PC-9 (cell line): Measurements from ENCODE around the gene DDI2. TPM values are rescaled to one million over a fixed set of nuclear protein-coding genes. Genes with fewer than 3 reads are reported as not detected.

Experiments
- BruUV-seq: library from RNA; stranded (reverse); fragments of 400-500 nt; replicated peaks from 2 replicates; lab custom pipeline; 2021; lab: Mats Ljungman, UMichigan
- CTCF ChIA-PET: fragments of 300-600 bp; sonication (Branson Sonifier 250); formaldehyde crosslinking; loops from one replicate; lab custom pipeline; 2022; ENCODE audit warnings: antibody characterized with exemption; lab: Charles Lee
- POLR2A ChIA-PET: fragments of 300-600 bp; sonication (Branson Sonifier 250); formaldehyde crosslinking; loops from one replicate; lab custom pipeline; 2022; ENCODE audit warnings: antibody characterized with exemption; ENCODE audit not compliant: unreplicated experiment; lab: Charles Lee
- DNase-seq, 2 experiments: peaks; one replicate each; pipeline versions ENCODE4 v3.0.0 to v3.0.0-alpha.2; 2015 to 2022; ENCODE audit warnings: mixed read lengths in 1 of 2
- H2AFZ ChIP-seq: fragments of 200-600 bp; sonication (generic); 2 replicates; pipeline ENCODE4 v1.8.1; 2017; ENCODE audit warnings: antibody characterized with exemption
- H3F3A ChIP-seq: fragments of 200-600 bp; sonication (generic); 2 replicates; pipeline ENCODE4 v1.8.1; 2017; ENCODE audit warnings: antibody characterized with exemption, mild to moderate bottlenecking, low read depth; ENCODE audit not compliant: insufficient read depth
- H3K27ac ChIP-seq: fragments of 200-600 bp; sonication (generic); 2 replicates; pipeline ENCODE4 v1.6.1; 2016; ENCODE audit warnings: mixed run types
- H3K27me3 ChIP-seq: fragments of 200-600 bp; sonication (generic); 2 replicates; pipeline ENCODE4 v1.6.1; 2016; ENCODE audit warnings: low read depth, mixed run types; ENCODE audit not compliant: insufficient read depth
- H3K36me3 ChIP-seq: fragments of 200-600 bp; sonication (generic); 2 replicates; pipeline ENCODE4 v1.6.1; 2016; ENCODE audit warnings: low read depth, mixed run types
- H3K4me1 ChIP-seq: fragments of 200-600 bp; sonication (generic); replicated peaks from 2 replicates; pipeline ENCODE4 v1.6.1; 2016; ENCODE audit warnings: mixed run types; ENCODE audit not compliant: insufficient read depth
- H3K4me2 ChIP-seq: fragments of 200-600 bp; sonication (generic); 2 replicates; pipeline ENCODE4 v1.6.1; 2017; ENCODE audit warnings: mixed run types
- H3K4me3 ChIP-seq: fragments of 200-600 bp; sonication (generic); 2 replicates; pipeline ENCODE4 v1.6.1; 2016; ENCODE audit warnings: mixed run types
- H3K79me2 ChIP-seq: fragments of 200-600 bp; sonication (generic); 2 replicates; pipeline ENCODE4 v1.6.1; 2017; ENCODE audit warnings: low read depth, mixed run types
- H3K9me2 ChIP-seq: fragments of 200-600 bp; sonication (generic); 2 replicates; pipeline ENCODE4 v1.8.1; 2017; ENCODE audit warnings: mild to moderate bottlenecking; ENCODE audit not compliant: insufficient read depth
- H3K9me3 ChIP-seq: fragments of 200-600 bp; sonication (generic); 2 replicates; pipeline ENCODE4 v1.8.1; 2016; ENCODE audit warnings: low read depth; ENCODE audit not compliant: insufficient read depth
- H4K20me1 ChIP-seq: fragments of 200-600 bp; sonication (generic); 2 replicates; pipeline ENCODE4 v1.8.1; 2017; ENCODE audit not compliant: insufficient read depth
- CTCF ChIP-seq: fragments of 200-600 bp; sonication (generic); conservative IDR thresholded peaks from 2 replicates; pipeline ENCODE4 v1.6.1; 2017; ENCODE audit warnings: mixed run types, antibody characterized with exemption, mild to moderate bottlenecking, moderate library complexity
- EZH2 ChIP-seq: fragments of 200-600 bp; sonication (generic); IDR thresholded peaks from 2 replicates; pipeline ENCODE4 v1.8.0; 2017; ENCODE audit warnings: antibody characterized with exemption, low read depth
- intact Hi-C: fragments of 100-400 bp; cut with micrococcal nuclease; formaldehyde crosslinking; loops from one replicate; pipeline ENCODE4 v1.10.0; 2022; ENCODE audit not compliant: unreplicated experiment
- total RNA-seq: library from RNA; stranded (reverse); gene quantifications from 2 replicates; pipeline ENCODE4 v1.2.3, GENCODE V29; 2021

DDI2 gene
- total RNA-seq, 1 experiment from 2014 or later, result 38.0 TPM

DNA sequence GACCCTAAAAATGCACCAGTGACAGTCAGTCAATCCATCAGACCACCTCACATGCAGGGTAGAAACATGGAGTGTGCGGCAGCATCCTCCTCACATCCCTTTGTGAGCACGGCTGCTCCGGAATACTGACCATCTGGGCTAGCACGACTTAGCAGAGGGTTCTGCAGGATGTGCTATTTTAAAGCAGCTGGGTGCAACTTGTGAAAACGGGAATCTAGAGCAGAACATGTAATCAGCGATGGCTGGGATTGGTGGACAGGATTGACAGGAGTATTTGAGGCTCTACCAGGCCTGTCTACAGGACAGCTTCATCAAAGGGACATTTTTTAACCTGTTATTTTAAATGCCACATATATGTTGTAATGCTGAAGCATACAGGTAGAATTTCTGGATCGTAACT is 50.1 kb downstream of the DDI2 start:
- no TSS peak for BruUV-seq
- POLR2A ChIA-PET, result no interaction called here
- no peaks in the 10 kb centered on the region for H3K27me3 ChIP-seq

DNA sequence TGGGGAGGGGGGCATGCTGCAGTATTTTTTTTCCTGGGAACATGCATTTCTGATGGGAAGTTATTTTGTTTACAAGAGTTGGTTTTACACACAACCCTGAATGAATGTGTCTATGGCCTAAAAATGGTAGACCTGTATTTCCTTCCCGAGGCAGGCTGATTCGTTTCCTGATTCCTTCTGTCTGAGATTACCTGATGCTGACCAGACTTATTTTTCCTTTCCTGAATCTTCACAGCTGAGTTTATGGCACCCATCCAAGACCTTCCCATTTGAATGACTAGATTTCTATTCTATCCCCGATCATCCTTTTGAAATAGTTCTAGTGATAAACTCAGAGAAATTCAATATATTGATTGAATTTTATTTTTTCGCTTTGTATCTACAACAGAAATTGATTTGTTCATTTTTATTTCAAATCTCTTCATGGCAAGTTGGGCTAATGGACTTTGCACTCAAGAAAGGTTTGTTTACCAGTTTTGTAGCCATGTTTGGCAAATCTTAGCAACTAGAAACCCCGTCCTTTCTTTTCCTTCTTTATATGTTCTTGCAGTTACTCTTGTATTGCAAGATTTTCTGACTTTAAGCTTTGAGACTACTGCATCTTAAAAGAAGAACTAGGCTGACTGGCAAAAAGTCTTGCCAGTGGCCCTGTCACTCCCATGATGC is 51.0 kb downstream of the DDI2 start:
- Histone ChIP-seq H3K9me3 (no peaks in the 10 kb centered on the region), H3K4me2 (no peak overlapping the region), H3K9me2 (no peaks in the 10 kb centered on the region), H3K4me3 (no peak overlapping the region), H3K79me2 (no peaks in the 10 kb centered on the region), H2AFZ (no peak overlapping the region), H3F3A (no peaks in the 10 kb centered on the region), H3K27ac (no peak overlapping the region), H4K20me1 (no peaks in the 10 kb centered on the region), H3K4me1 (no peaks in the 10 kb centered on the region), H3K36me3 (no peaks in the 10 kb centered on the region), H3K27me3 (no peaks in the 10 kb centered on the region)
- ChIA-PET POLR2A (interaction anchor here (0.9 kb wide), 1 partner anchor 329 kb away, joined by 3 read pairs; no protein-coding TSS in a partner anchor), CTCF (no interaction called here)
- intact Hi-C loops, result no loop called here
- no TSS peak for BruUV-seq
- TF ChIP-seq EZH2 (no peak), CTCF (no peak)
- no peak for DNase-seq

More for the DNA sequence above, 50.1 kb downstream of the DDI2 start:
- CTCF ChIA-PET, result no interaction called here
- Histone ChIP-seq H3K36me3 (no peaks in the 10 kb centered on the region), H3K4me1 (no peaks in the 10 kb centered on the region), H3K4me2 (no peak overlapping the region), H4K20me1 (no peaks in the 10 kb centered on the region), H3K9me2 (no peaks in the 10 kb centered on the region), H3F3A (0 out of 2 replicates have a peak, but pooled peaks cover 3% of the 10 kb centered on the region), H3K4me3 (no peak overlapping the region), H3K9me3 (no peaks in the 10 kb centered on the region), H3K79me2 (no peaks in the 10 kb centered on the region), H2AFZ (no peak overlapping the region), H3K27ac (no peak overlapping the region)
- intact Hi-C loops, result no loop called here
- DNase-seq, result no peak
- TF ChIP-seq EZH2, result no peak
- TF ChIP-seq CTCF, result no peak

GRCh38 chr1:15669074-15669473 is 51.8 kb downstream of the DDI2 start:
- no peak for DNase-seq
- no peaks in the 10 kb centered on the region for H3K9me3 ChIP-seq
- H3K36me3 ChIP-seq, result no peaks in the 10 kb centered on the region
- no peaks in the 10 kb centered on the region for H3F3A ChIP-seq
- H3K4me1 ChIP-seq, result no peaks in the 10 kb centered on the region
- POLR2A ChIA-PET, result interaction anchor here (0.9 kb wide), 1 partner anchor 330 kb away, joined by 3 read pairs; no protein-coding TSS in a partner anchor
- H3K9me2 ChIP-seq, result no peaks in the 10 kb centered on the region
- H2AFZ ChIP-seq, result no peak overlapping the region
- BruUV-seq, result no TSS peak
- no peak for TF ChIP-seq CTCF
- no peak for TF ChIP-seq EZH2
- CTCF ChIA-PET, result no interaction called here
- H3K27me3 ChIP-seq, result no peaks in the 10 kb centered on the region
- H3K79me2 ChIP-seq, result no peaks in the 10 kb centered on the region
- H3K4me3 ChIP-seq, result no peak overlapping the region
- H3K27ac ChIP-seq, result no peak overlapping the region
- H4K20me1 ChIP-seq, result no peaks in the 10 kb centered on the region
- no peak overlapping the region for H3K4me2 ChIP-seq
- intact Hi-C loops, result no loop called here
